K562 (cell line): ENCODE results near the gene RAB6A. TPM values are rescaled to one million over a fixed set of nuclear protein-coding genes. Genes with fewer than 3 reads are reported as not detected.

ENCODE experiments used
- ATAC-seq: fragments of 200-7000 bp; cut with Tn5 transposase; 3 replicates; pipeline ENCODE4 v1.9.1; 2020; ENCODE audit warnings: moderate library complexity
- BruUV-seq: library from RNA; stranded (reverse); fragments of 400-500 nt; replicated peaks from 2 replicates; lab custom pipeline; 2021; lab: Mats Ljungman, UMichigan
- CTCF ChIA-PET: fragments of 300-600 bp; formaldehyde crosslinking; extraction: SDS; loops from one replicate; lab custom pipeline; 2021; ENCODE audit warnings: low intra/inter-chr PET ratio; lab: Yijun Ruan, JAX
- POLR2A ChIA-PET: fragments of 300-600, 350-650 bp; sonication (Branson Sonifier 250); formaldehyde crosslinking; extraction: SDS; loops from one replicate; lab custom pipeline; 2021; ENCODE audit warnings: antibody characterized with exemption, inconsistent platforms; lab: Yijun Ruan, JAX
- DNase-seq, 4 experiments: peaks; one replicate each; pipeline versions ENCODE4 v3.0.0 to v3.0.0-alpha.2; 2011 to 2018; ENCODE audit warnings: low spot score in 3 of 4, mixed read lengths in 3 of 4; ENCODE audit errors: extremely low read depth in 1 of 4
- FAIRE-seq: peaks from 2 replicates; lab custom pipeline; 2011; peaks lifted over from hg19 to GRCh38; lab: Jason Lieb, UNC
- H2AFZ ChIP-seq: 2 replicates; pipeline ENCODE4 v1.6.0; 2011; ENCODE audit warnings: low read depth, low read length, control low read depth, inconsistent platforms
- H3K27ac ChIP-seq: fragments of 200-600 bp; 3 replicates; pipeline ENCODE4 v1.8.0; 2011; ENCODE audit warnings: low read depth, mild to moderate bottlenecking, control low read depth, inconsistent platforms, low read length, moderate library complexity, mixed read lengths; ENCODE audit errors: extremely low read depth
- H3K27me3 ChIP-seq, 2 experiments: fragments of 300-600 bp in 1 of 2; 2 replicates in 1 of 2; 3 replicates in 1 of 2; pipeline versions ENCODE4 v1.6.0 to v1.8.0; 2011; ENCODE audit warnings: inconsistent platforms in 2 of 2, low read length in 2 of 2, mild to moderate bottlenecking in 1 of 2, mixed read lengths in 1 of 2, moderate library complexity in 1 of 2; ENCODE audit not compliant: control insufficient read depth in 2 of 2, insufficient read depth in 2 of 2
- H3K36me3 ChIP-seq: fragments of 300-600 bp; 3 replicates; pipeline ENCODE4 v1.8.0; 2011; ENCODE audit warnings: mild to moderate bottlenecking, low read length, inconsistent platforms; ENCODE audit not compliant: control insufficient read depth, insufficient read depth
- H3K4me1 ChIP-seq, 2 experiments: fragments of 200-600 bp in 1 of 2; replicated peaks in 1 of 2; 2 replicates in 1 of 2; 3 replicates in 1 of 2; pipeline versions ENCODE4 v1.5.1 to v1.8.0; 2011; ENCODE audit warnings: inconsistent platforms in 2 of 2, low read length in 2 of 2, mild to moderate bottlenecking in 1 of 2, mixed read lengths in 1 of 2, moderate library complexity in 1 of 2; ENCODE audit not compliant: control insufficient read depth in 2 of 2, insufficient read depth in 2 of 2
- H3K4me2 ChIP-seq: 2 replicates; pipeline ENCODE4 v1.6.1; 2011; ENCODE audit warnings: low read length, control low read depth, inconsistent platforms, mixed read lengths; ENCODE audit not compliant: insufficient read depth
- H3K4me3 ChIP-seq: fragments of 200-600 bp; sonication (generic), shearing (Covaris generic); 2 replicates; pipeline ENCODE4 v1.5.1; 2016; ENCODE audit warnings: control low read depth, inconsistent platforms
- H3K79me2 ChIP-seq: fragments of 200-600 bp; 3 replicates; pipeline ENCODE4 v1.8.0; 2011; ENCODE audit warnings: low read length, inconsistent platforms; ENCODE audit not compliant: control insufficient read depth, insufficient read depth
- H3K9ac ChIP-seq, 2 experiments: 2 replicates each; pipeline versions ENCODE4 v1.6.0 to v1.6.1; 2011; ENCODE audit warnings: low read depth in 2 of 2, low read length in 2 of 2, control low read depth in 1 of 2, inconsistent platforms in 1 of 2, mild to moderate bottlenecking in 1 of 2, mixed read lengths in 1 of 2; ENCODE audit not compliant: insufficient read depth in 1 of 2
- H3K9me1 ChIP-seq: one replicate; pipeline ENCODE4 v1.6.0; 2011; ENCODE audit warnings: inconsistent platforms, mild to moderate bottlenecking, low read length, moderate library complexity; ENCODE audit not compliant: control insufficient read depth, insufficient read depth
- H3K9me3 ChIP-seq: replicated peaks from 2 replicates; pipeline ENCODE4 v1.5.1; 2011; ENCODE audit warnings: low read depth, low read length, inconsistent platforms; ENCODE audit not compliant: control insufficient read depth, insufficient read depth
- H4K20me1 ChIP-seq: replicated peaks from 2 replicates; pipeline ENCODE4 v1.6.1; 2011; ENCODE audit warnings: low read length, inconsistent platforms, mixed read lengths; ENCODE audit not compliant: control insufficient read depth, insufficient read depth
- COPS2 ChIP-seq: fragments of 450-650 bp; conservative IDR thresholded peaks from 2 replicates; pipeline ENCODE4 v1.6.1; 2016; ENCODE audit warnings: mild to moderate bottlenecking, moderate library complexity
- HDGF ChIP-seq: fragments of 450-650 bp; IDR thresholded peaks from 2 replicates; pipeline ENCODE4 v1.6.1; 2016
- IFI16 ChIP-seq: fragments of 250-450 bp; sonication (Bioruptor Pico); IDR thresholded peaks from 2 replicates; pipeline ENCODE4 v2.1.2; 2022; ENCODE audit warnings: mild to moderate bottlenecking, inconsistent platforms
- MYC ChIP-seq, 2 experiments: fragments of 250-450 bp in 1 of 2; sonication (Bioruptor Pico) in 1 of 2; IDR thresholded peaks; 2 replicates each; pipeline versions ENCODE4 v1.5.1 to v1.6.1; 2012 to 2021; ENCODE audit warnings: low read depth in 2 of 2, borderline replicate concordance in 1 of 2, improper control_type of control experiment in 1 of 2, low read length in 1 of 2, mild to moderate bottlenecking in 1 of 2, moderate library complexity in 1 of 2
- NFYB ChIP-seq: IDR thresholded peaks from 2 replicates; pipeline ENCODE4 v1.6.1; 2011; ENCODE audit warnings: mild to moderate bottlenecking, moderate library complexity; ENCODE audit not compliant: insufficient read length; ENCODE audit errors: extremely low read depth
- TAL1 ChIP-seq: fragments of 450-650 bp; IDR thresholded peaks from 2 replicates; pipeline ENCODE4 v1.6.1; 2016; ENCODE audit warnings: mild to moderate bottlenecking
- TSC22D4 ChIP-seq: fragments of 450-650 bp; IDR thresholded peaks from 2 replicates; pipeline ENCODE4 v1.6.1; 2016; ENCODE audit warnings: missing genetic modification characterization, missing biosample characterization, control low read depth
- ZNF282 ChIP-seq: sonication (generic); formaldehyde crosslinking; IDR thresholded peaks from 2 replicates; pipeline ENCODE4 v1.8.1; 2023; ENCODE audit warnings: missing genetic modification reagents
- WGBS: fragments of 100-300 bp; shearing (Covaris generic); methylation state at CpG from one replicate; pipeline ENCODE4 v1.1.6; 2016; ENCODE audit warnings: low coverage, mixed read lengths; ENCODE audit not compliant: insufficient coverage; ENCODE audit errors: missing lambda C conversion rate; 5-methylcytosine and 5-hydroxymethylcytosine counted together
- in situ Hi-C: fragments of 300-500 bp; cut with MboI; formaldehyde crosslinking; loops from 4 replicates; pipeline ENCODE4 v1.15.0; 2018; ENCODE audit warnings: inconsistent platforms, mixed read lengths
- intact Hi-C: fragments of 100-400 bp; cut with micrococcal nuclease; formaldehyde crosslinking; loops from 2 replicates; pipeline ENCODE4 v1.14.2; 2022
- polyA plus RNA-seq, 8 experiments: library from polyadenylated mRNA; depleted of rRNA in 4 of 8; stranded (reverse) in 5 of 8; unstranded in 3 of 8; fragments of >200 nt; fragmentation: Nextera tagmentation in 2 of 8; fragmentation: Illumina TruSeq in 1 of 8; extraction: Ambion mirVana in 2 of 8; extraction: Trizol in 1 of 8; gene quantifications; 2 replicates each; pipeline versions ENCODE4 v1.2.1 to v1.2.3, GENCODE V29; 2011 to 2014; ENCODE audit warnings: inconsistent platforms in 1 of 8, missing spikeins in 1 of 8
- total RNA-seq, 7 experiments: library from RNA; depleted of rRNA in 6 of 7; stranded (reverse); fragments of >200 nt in 6 of 7; fragmentation: Illumina TruSeq in 2 of 7; extraction: Trizol in 2 of 7; gene quantifications; 2 replicates each; pipeline versions ENCODE4 v1.2.1 to v1.2.3, GENCODE V29; 2011 to 2021; ENCODE audit warnings: low replicate concordance in 1 of 7
- TF ChIP-seq, protein P1 (sequence below): fragments of 200-800 bp; sonication (Bioruptor generic); IDR thresholded peaks from 2 replicates; pipeline ENCODE4 v1.6.1; 2016; ENCODE audit warnings: missing genetic modification characterization, missing compliant biosample characterization

RAB6A gene
- total and polyA plus RNA-seq, 9 of the 15 experiments (the other 6 are each of a cell fraction or from before 2014, with no cell fraction given): 14.0 to 95.3 (median 45.4) TPM

- FAIRE-seq (no peak), ATAC-seq (no peak), DNase-seq (no peak)
- 71% methylated on average over 1 of the region's 1 CpG for WGBS
- no peaks in the 10 kb centered on the region for H3K79me2 ChIP-seq
- H3K36me3 ChIP-seq: peaks cover 28% of the 10 kb centered on the region
- no peaks in the 10 kb centered on the region for H3K9me3 ChIP-seq
- H3K4me2 ChIP-seq: no peak overlapping the region
- POLR2A ChIA-PET: interaction anchor here (1.5 kb wide), 1 partner anchor 9 kb away, joined by 4 read pairs; no protein-coding TSS in a partner anchor
- H2AFZ ChIP-seq: no peak overlapping the region
- no peak for TF ChIP-seq MYC (IDR thresholded peaks at IDR 0.05; ENCODE audit: low read depth, low read length)
- TF ChIP-seq MYC (CRISPR knock-in tag; IDR thresholded peaks at IDR 0.05; ENCODE audit: borderline replicate concordance, low read depth): no peak
- TF ChIP-seq IFI16 (CRISPR knock-in tag): no peak
- H3K27ac ChIP-seq: no peak overlapping the region
- no peaks in the 10 kb centered on the region for H3K27me3 ChIP-seq
- H4K20me1 ChIP-seq: no peaks in the 10 kb centered on the region
- intact Hi-C loops (no loop called here), in situ Hi-C loops (no loop called here)
- H3K9ac ChIP-seq: no peak overlapping the region
- H3K9me1 ChIP-seq: no peaks in the 10 kb centered on the region
- H3K4me1 ChIP-seq: no peaks in the 10 kb centered on the region
- no peak overlapping the region for H3K4me3 ChIP-seq
- CTCF ChIA-PET: no interaction called here
- BruUV-seq: no TSS peak
These were observed 55.8 kb downstream of the RAB6A start for GRCh38 chr11:73705053-73705452.

- peaks cover 14% of the 10 kb centered on the region; the same call in 2 of the 3 replicates for H3K36me3 ChIP-seq
- intact Hi-C loops: no loop called here
- no peak for FAIRE-seq
- H3K4me3 ChIP-seq: no peak overlapping the region
- ChIA-PET CTCF (no interaction called here), POLR2A (interaction anchor here (0.5 to 1.9 kb wide), 7 partner anchors 8 to 189 kb away, joined by 3 to 7 read pairs (median 3); no protein-coding TSS in a partner anchor)
- H4K20me1 ChIP-seq: no peaks in the 10 kb centered on the region
- no peak for ATAC-seq
- H2AFZ ChIP-seq: no peak overlapping the region
- no peaks in the 10 kb centered on the region for H3K4me1 ChIP-seq
- H3K27me3 ChIP-seq: no peaks in the 10 kb centered on the region
- 82% methylated on average over 4 of the region's 4 CpGs for WGBS
- no peaks in the 10 kb centered on the region for H3K9me3 ChIP-seq
- H3K4me2 ChIP-seq: no peak overlapping the region
- no peak overlapping the region for H3K27ac ChIP-seq
- H3K79me2 ChIP-seq: no peaks in the 10 kb centered on the region
- H3K9ac ChIP-seq: no peak overlapping the region
- in situ Hi-C loops: loop anchor here (5.0 kb wide), 1 partner anchor 1318 kb away; no protein-coding TSS in a partner anchor
- DNase-seq: no peak
- H3K9me1 ChIP-seq: no peaks in the 10 kb centered on the region
- no TSS peak for BruUV-seq
- TF ChIP-seq, protein P1, sequence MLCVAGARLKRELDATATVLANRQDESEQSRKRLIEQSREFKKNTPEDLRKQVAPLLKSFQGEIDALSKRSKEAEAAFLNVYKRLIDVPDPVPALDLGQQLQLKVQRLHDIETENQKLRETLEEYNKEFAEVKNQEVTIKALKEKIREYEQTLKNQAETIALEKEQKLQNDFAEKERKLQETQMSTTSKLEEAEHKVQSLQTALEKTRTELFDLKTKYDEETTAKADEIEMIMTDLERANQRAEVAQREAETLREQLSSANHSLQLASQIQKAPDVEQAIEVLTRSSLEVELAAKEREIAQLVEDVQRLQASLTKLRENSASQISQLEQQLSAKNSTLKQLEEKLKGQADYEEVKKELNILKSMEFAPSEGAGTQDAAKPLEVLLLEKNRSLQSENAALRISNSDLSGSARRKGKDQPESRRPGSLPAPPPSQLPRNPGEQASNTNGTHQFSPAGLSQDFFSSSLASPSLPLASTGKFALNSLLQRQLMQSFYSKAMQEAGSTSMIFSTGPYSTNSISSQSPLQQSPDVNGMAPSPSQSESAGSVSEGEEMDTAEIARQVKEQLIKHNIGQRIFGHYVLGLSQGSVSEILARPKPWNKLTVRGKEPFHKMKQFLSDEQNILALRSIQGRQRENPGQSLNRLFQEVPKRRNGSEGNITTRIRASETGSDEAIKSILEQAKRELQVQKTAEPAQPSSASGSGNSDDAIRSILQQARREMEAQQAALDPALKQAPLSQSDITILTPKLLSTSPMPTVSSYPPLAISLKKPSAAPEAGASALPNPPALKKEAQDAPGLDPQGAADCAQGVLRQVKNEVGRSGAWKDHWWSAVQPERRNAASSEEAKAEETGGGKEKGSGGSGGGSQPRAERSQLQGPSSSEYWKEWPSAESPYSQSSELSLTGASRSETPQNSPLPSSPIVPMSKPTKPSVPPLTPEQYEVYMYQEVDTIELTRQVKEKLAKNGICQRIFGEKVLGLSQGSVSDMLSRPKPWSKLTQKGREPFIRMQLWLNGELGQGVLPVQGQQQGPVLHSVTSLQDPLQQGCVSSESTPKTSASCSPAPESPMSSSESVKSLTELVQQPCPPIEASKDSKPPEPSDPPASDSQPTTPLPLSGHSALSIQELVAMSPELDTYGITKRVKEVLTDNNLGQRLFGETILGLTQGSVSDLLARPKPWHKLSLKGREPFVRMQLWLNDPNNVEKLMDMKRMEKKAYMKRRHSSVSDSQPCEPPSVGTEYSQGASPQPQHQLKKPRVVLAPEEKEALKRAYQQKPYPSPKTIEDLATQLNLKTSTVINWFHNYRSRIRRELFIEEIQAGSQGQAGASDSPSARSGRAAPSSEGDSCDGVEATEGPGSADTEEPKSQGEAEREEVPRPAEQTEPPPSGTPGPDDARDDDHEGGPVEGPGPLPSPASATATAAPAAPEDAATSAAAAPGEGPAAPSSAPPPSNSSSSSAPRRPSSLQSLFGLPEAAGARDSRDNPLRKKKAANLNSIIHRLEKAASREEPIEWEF (CRISPR knock-in tag): no peak
- TF ChIP-seq ZNF282 (CRISPR knock-in tag) (no peak), COPS2 (no peak), TAL1 (no peak), TSC22D4 (tag) (no peak), HDGF (no peak), NFYB (no peak)
These were observed 66.9 kb downstream of the RAB6A start for GRCh38 chr11:73693899-73694525.
